Chondrocyte (in vitro differentiated cells): ENCODE measurements around the gene PPM1H. TPM values are rescaled to one million over a fixed set of nuclear protein-coding genes. Genes with fewer than 3 reads are reported as not detected.

ENCODE experiments used
- DNase-seq: peaks from one replicate; pipeline ENCODE4 v3.0.0; 2021; ENCODE audit warnings: mixed read lengths, low spot score
- H3K27ac Mint-ChIP-seq: one replicate; pipeline ENCODE4 v1.8.0; 2021; ENCODE audit warnings: mild to moderate bottlenecking, moderate library complexity, mixed read lengths; ENCODE audit not compliant: unreplicated experiment
- H3K27me3 Mint-ChIP-seq: 2 replicates; pipeline ENCODE4 v1.8.0; 2021; ENCODE audit warnings: low read depth, mixed read lengths
- H3K36me3 Mint-ChIP-seq: 2 replicates; pipeline ENCODE4 v1.8.0; 2021; ENCODE audit warnings: low read depth, mixed read lengths
- H3K4me1 Mint-ChIP-seq: 2 replicates; pipeline ENCODE4 v1.8.0; 2021; ENCODE audit warnings: low read depth, mild to moderate bottlenecking, mixed read lengths
- H3K4me3 Mint-ChIP-seq: one replicate; pipeline ENCODE4 v1.8.0; 2021; ENCODE audit warnings: mild to moderate bottlenecking, moderate library complexity, mixed read lengths; ENCODE audit not compliant: unreplicated experiment
- H3K9me3 Mint-ChIP-seq: 2 replicates; pipeline ENCODE4 v1.8.0; 2021; ENCODE audit warnings: low read depth, mixed read lengths
- total RNA-seq: library from RNA; stranded (reverse); gene quantifications from 3 replicates; pipeline ENCODE4 v1.2.1, GENCODE V29; 2021
- TF ChIP-seq, protein P1 (sequence below): fragments of 200-600 bp; sonication (generic); IDR thresholded peaks from 2 replicates; pipeline ENCODE4 v1.5.0; 2021; ENCODE audit warnings: antibody characterized with exemption, mild to moderate bottlenecking, moderate library complexity

PPM1H gene
- total RNA-seq, 1 donor from 2014 or later: 34.3 TPM

DNA sequence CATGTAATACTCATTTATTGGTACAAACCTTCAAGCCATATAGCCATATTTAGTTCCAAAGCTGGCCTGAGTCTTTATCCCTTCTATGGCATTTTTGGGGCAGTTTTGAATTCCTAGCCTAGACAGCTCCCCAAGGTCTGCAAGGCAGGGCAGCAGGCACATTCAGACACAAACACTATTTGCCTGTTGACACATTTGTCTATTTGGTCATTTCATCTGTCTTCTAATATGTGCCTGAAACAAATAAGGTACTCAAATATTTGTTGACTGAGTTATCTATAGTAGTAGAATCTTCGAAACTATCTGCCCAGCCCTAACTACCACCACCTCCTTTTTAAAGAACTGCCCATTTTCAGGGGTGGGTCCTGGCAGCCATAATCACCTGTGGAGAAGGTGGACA is 9.3 kb downstream of the PPM1H start:
- H3K4me1 Mint-ChIP-seq: peaks cover 59% of the 10 kb centered on the region
- no peaks in the 10 kb centered on the region for H3K27me3 Mint-ChIP-seq
- no peak overlapping the region for H3K27ac Mint-ChIP-seq
- no peak overlapping the region for H3K4me3 Mint-ChIP-seq
- DNase-seq: no peak
- TF ChIP-seq, protein P1, sequence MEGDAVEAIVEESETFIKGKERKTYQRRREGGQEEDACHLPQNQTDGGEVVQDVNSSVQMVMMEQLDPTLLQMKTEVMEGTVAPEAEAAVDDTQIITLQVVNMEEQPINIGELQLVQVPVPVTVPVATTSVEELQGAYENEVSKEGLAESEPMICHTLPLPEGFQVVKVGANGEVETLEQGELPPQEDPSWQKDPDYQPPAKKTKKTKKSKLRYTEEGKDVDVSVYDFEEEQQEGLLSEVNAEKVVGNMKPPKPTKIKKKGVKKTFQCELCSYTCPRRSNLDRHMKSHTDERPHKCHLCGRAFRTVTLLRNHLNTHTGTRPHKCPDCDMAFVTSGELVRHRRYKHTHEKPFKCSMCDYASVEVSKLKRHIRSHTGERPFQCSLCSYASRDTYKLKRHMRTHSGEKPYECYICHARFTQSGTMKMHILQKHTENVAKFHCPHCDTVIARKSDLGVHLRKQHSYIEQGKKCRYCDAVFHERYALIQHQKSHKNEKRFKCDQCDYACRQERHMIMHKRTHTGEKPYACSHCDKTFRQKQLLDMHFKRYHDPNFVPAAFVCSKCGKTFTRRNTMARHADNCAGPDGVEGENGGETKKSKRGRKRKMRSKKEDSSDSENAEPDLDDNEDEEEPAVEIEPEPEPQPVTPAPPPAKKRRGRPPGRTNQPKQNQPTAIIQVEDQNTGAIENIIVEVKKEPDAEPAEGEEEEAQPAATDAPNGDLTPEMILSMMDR: no peak
- no peaks in the 10 kb centered on the region for H3K9me3 Mint-ChIP-seq
- H3K36me3 Mint-ChIP-seq: no peaks in the 10 kb centered on the region

DNA sequence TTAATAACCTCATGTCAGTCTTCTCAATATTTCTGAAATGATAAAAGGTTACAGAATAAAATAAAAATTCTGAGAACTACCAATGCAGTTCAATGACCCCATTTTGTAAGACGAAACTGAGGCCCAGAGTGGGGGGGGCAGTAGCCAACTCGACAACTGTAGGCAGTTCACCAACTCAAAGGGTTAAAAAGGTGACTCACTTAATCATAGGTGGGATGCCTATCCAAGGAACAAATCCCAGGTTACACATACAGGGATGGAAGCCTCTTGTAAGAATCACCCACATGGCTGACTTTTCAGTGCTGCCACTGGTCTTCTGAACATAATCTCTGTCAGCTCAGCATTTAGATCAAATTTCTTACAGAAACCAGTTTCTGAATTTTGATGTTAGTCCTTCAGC is 10.9 kb downstream of the PPM1H start:
- Mint-ChIP-seq H3K9me3 (no peaks in the 10 kb centered on the region), H3K36me3 (no peaks in the 10 kb centered on the region), H3K27ac (no peak overlapping the region), H3K4me3 (no peak overlapping the region), H3K4me1 (peaks cover 58% of the 10 kb centered on the region), H3K27me3 (no peaks in the 10 kb centered on the region)
- no peak for DNase-seq
- TF ChIP-seq, protein P1: no peak

DNA sequence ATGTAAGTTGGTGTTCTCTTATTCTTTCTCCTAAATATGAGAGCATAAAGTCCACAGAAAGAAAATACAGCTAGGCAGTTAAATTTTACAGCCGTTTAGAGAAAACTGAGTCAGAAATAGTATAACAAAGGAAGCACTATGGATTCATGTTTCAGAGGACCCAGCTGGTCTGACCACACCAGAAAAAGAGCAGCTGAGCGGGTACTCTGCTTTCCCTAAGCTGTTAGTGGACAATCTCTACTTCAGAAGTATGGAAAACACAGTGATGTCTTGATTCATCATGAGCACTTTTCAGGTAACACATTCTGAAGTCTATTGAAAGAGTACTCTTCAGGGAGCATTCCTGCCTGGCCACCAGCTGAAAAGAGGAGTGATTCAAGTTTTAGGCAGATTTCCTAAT is 12.4 kb downstream of the PPM1H start:
- peak overlapping the region; percentile 67 for H3K27ac Mint-ChIP-seq
- no peaks in the 10 kb centered on the region for H3K36me3 Mint-ChIP-seq
- peaks cover 60% of the 10 kb centered on the region for H3K4me1 Mint-ChIP-seq
- TF ChIP-seq, protein P1: no peak
- no peak for DNase-seq
- no peaks in the 10 kb centered on the region for H3K27me3 Mint-ChIP-seq
- H3K4me3 Mint-ChIP-seq: no peak overlapping the region
- no peaks in the 10 kb centered on the region for H3K9me3 Mint-ChIP-seq

DNA sequence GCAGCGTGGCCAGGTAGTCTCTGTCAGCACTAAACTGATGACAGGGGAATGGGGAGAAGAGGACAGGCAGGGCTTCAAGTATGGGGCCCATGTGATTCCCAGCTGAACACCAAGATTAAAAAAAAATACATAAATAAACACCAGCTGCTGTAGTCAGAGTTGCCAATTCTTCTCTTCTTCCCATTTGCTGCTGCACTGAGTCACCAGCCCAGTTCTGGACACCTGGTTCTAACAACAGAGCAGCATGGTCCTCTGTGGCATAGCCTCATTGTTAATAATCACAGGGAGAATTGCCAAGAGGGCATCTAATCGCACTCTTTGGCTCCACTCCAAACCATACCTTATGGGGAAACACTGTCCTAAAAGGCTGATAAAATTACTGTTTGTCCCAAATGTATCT is 15.1 kb downstream of the PPM1H start:
- H3K27me3 Mint-ChIP-seq: no peaks in the 10 kb centered on the region
- no peak for DNase-seq
- TF ChIP-seq, protein P1: no peak
- H3K36me3 Mint-ChIP-seq: peaks cover 4% of the 10 kb centered on the region
- peak overlapping the region; percentile 42 for H3K27ac Mint-ChIP-seq
- H3K9me3 Mint-ChIP-seq: no peaks in the 10 kb centered on the region
- peaks cover 67% of the 10 kb centered on the region for H3K4me1 Mint-ChIP-seq
- H3K4me3 Mint-ChIP-seq: no peak overlapping the region

DNA sequence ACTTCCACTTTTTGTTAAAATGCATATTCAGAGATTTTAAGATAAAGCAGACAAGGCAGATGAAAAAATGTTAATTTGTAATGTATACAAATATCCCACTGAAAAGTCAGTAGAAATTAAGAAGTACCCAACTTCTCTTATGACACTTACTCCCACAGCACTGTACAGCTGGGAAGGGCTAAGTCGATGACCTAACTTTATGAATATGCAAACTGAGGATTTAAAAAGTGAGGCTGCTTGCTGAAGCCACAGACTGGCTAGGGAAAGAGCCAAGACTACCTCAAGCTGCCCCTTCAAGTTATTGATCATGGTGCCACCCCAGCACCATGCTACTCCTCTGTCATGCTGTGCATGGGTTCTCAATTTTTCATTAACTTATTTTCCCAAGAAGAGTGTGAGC is 17.0 kb downstream of the PPM1H start:
- Mint-ChIP-seq H3K4me1 (peaks cover 51% of the 10 kb centered on the region), H3K9me3 (no peaks in the 10 kb centered on the region), H3K36me3 (peaks cover 10% of the 10 kb centered on the region), H3K27me3 (no peaks in the 10 kb centered on the region), H3K4me3 (no peak overlapping the region), H3K27ac (no peak overlapping the region)
- TF ChIP-seq, protein P1: no peak
- DNase-seq: no peak
